ENCODE results near the gene ZNF652. TPM values are rescaled to one million over a fixed set of nuclear protein-coding genes. Genes with fewer than 3 reads are reported as not detected.
A peak's percentile ranks its signal among the peaks of the same experiment; 100 is the strongest.
"Not testable (repeated sequence)": the region's sequence is repeated elsewhere in the genome, so short reads cannot be mapped to it uniquely, and the experiment has no call there.

The ZNF652 gene
- total and polyA plus RNA-seq, 4 donors, result 7.5 to 52.8 (median 26.7) TPM

- H3K27ac ChIP-seq (ENCODE audit: low read depth in 1 of 2, low read length in 2 of 2); H3K27me3 ChIP-seq (ENCODE audit: control insufficient read depth in 1 of 2, insufficient read depth in 2 of 2, low read length in 1 of 2); ATAC-seq (ENCODE audit: low FRiP score); DNase-seq; H3K4me1 ChIP-seq (ENCODE audit: control insufficient read depth in 1 of 2, insufficient read depth in 2 of 2, low read length in 2 of 2); H3K9me3 ChIP-seq (ENCODE audit: control insufficient read depth, low read length); intact Hi-C loops (cut with DNase I); H3K4me3 ChIP-seq (ENCODE audit: low read length in 2 of 2); H3K36me3 ChIP-seq (ENCODE audit: control insufficient read depth in 1 of 2, insufficient read depth in 2 of 2, low read length in 1 of 2): not testable (repeated sequence)
- WGBS, 2 donors, result 87 to 97% methylated on average over 24 of the region's 24 CpGs
Measured at GRCh38 chr17:49286261-49286973, 75.6 kb downstream of the ZNF652 start.

DNA sequence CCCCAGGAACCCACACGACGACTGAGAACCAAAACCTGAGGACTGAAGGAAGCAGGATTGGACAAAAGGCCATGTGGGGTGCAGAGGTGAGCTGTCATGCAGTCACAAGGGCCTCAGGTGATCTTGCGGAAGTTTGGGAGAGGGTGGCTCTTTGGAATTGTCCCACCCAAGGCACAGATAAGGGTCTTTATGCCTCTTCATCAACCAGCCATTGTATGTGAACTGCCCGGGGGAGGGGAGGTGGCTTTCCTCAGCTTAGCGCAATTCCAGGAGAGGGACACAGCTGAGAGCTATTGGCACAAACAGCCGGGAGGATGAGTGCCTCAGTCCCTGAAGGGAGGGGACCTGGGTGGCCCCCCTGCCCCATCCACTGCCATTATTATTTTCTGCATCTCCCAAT lies 76.3 kb downstream of the ZNF652 start:
- intact Hi-C loops (cut with DNase I), result no loop called here
- H3K4me3 ChIP-seq (ENCODE audit: low read length in 2 of 2), result no peak overlapping the region
- H3K27me3 ChIP-seq (ENCODE audit: control insufficient read depth in 1 of 2, insufficient read depth in 2 of 2, low read length in 1 of 2), result no peaks in the 10 kb centered on the region
- H3K36me3 ChIP-seq (ENCODE audit: control insufficient read depth in 1 of 2, insufficient read depth in 2 of 2, low read length in 1 of 2), result peaks cover 0 to 2% of the 10 kb centered on the region in 2 donors
- no peaks in the 10 kb centered on the region for H3K4me1 ChIP-seq (ENCODE audit: control insufficient read depth in 1 of 2, insufficient read depth in 2 of 2, low read length in 2 of 2)
- WGBS, 2 donors, result 81 to 82% methylated on average over 6 of the region's 6 CpGs
- DNase-seq (no peak), ATAC-seq (ENCODE audit: low FRiP score) (no peak)
- H3K27ac ChIP-seq (ENCODE audit: low read depth in 1 of 2, low read length in 2 of 2), result no peak overlapping the region
- no peaks in the 10 kb centered on the region for H3K9me3 ChIP-seq (ENCODE audit: control insufficient read depth, low read length)

GRCh38 chr17:49280918-49281317 lies 81.1 kb downstream of the ZNF652 start:
- H3K27me3 ChIP-seq (ENCODE audit: control insufficient read depth in 1 of 2, insufficient read depth in 2 of 2, low read length in 1 of 2), result no peaks in the 10 kb centered on the region
- no peak overlapping the region for H3K4me3 ChIP-seq (ENCODE audit: low read length in 2 of 2)
- DNase-seq (no peak), ATAC-seq (ENCODE audit: low FRiP score) (no peak)
- 73 to 97% methylated on average over 4 of the region's 4 CpGs for WGBS, 2 donors
- no peaks in the 10 kb centered on the region for H3K36me3 ChIP-seq (ENCODE audit: control insufficient read depth in 1 of 2, insufficient read depth in 2 of 2, low read length in 1 of 2)
- H3K9me3 ChIP-seq (ENCODE audit: control insufficient read depth, low read length), result no peaks in the 10 kb centered on the region
- H3K4me1 ChIP-seq (ENCODE audit: control insufficient read depth in 1 of 2, insufficient read depth in 2 of 2, low read length in 2 of 2), result no peaks in the 10 kb centered on the region
- intact Hi-C loops (cut with DNase I), result no loop called here
- H3K27ac ChIP-seq (ENCODE audit: low read depth in 1 of 2, low read length in 2 of 2), result no peak overlapping the region

DNA sequence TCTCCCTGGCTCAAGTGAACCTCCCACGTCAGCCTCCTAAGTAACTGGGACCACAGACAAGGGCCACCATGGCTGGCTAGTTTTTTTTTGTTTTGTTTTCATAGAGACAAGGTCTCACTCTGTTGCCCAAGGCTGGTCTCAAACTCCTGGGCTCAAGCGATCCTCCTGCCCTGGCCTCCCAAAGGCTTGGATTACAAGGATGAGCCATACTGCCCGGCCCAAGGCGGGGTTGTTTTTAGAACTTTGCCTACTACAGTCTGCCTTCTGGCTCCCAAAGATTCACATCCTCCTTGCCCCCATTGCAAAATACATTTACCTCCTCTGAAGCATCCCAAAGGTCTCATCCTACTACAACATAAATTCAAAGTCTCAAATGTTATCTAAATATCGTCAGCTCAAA lies 82.0 kb downstream of the ZNF652 start:
- H3K27ac ChIP-seq (ENCODE audit: low read depth in 1 of 2, low read length in 2 of 2), result no peak overlapping the region
- intact Hi-C loops (cut with DNase I), result no loop called here
- H3K4me1 ChIP-seq (ENCODE audit: control insufficient read depth in 1 of 2, insufficient read depth in 2 of 2, low read length in 2 of 2), result no peaks in the 10 kb centered on the region
- no peaks in the 10 kb centered on the region for H3K36me3 ChIP-seq (ENCODE audit: control insufficient read depth in 1 of 2, insufficient read depth in 2 of 2, low read length in 1 of 2)
- WGBS, 2 donors, result 93 to 95% methylated on average over 4 to 5 of the region's 5 CpGs
- H3K27me3 ChIP-seq (ENCODE audit: control insufficient read depth in 1 of 2, insufficient read depth in 2 of 2, low read length in 1 of 2), result no peaks in the 10 kb centered on the region
- no peak overlapping the region for H3K4me3 ChIP-seq (ENCODE audit: low read length in 2 of 2)
- DNase-seq, result no peak
- H3K9me3 ChIP-seq (ENCODE audit: control insufficient read depth, low read length), result no peaks in the 10 kb centered on the region
- ATAC-seq (ENCODE audit: low FRiP score), result no peak

DNA sequence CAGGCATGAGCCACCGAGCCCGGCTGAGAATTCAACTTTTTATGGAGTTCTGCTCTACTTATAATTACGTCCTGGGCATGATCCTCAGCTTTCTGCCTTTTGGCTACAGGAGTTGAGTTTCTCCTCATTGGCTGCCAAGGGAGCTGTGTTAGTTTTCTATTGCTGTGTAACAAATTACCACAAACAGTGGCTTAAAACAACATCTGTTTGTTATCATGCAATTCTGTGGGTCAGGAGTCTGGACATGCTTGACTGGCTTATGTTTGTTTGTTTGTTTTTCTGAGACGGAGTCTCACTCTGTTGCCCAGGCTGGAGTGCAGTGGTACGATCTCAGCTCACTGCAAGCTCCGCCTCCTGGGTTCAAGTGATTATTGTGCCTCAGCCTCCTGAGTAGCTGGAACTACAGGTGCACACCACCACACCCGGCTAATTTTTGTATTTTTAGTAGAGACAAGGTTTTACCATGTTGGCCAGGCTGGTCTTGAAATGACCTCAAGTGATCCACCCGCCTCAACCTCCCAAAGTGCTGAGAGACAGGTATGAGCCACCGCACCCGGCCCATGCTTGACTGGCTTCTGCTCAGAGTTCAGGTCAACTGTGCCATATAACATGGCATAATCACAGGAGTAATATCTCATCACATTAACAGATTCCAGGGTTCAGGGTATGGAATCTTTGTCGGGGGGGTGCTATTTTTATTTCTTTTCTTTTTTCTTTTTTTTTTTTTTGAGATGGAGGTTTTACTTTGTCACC lies 82.6 kb downstream of the ZNF652 start:
- H3K27me3 ChIP-seq (ENCODE audit: control insufficient read depth in 1 of 2, insufficient read depth in 2 of 2, low read length in 1 of 2); H3K4me1 ChIP-seq (ENCODE audit: control insufficient read depth in 1 of 2, insufficient read depth in 2 of 2, low read length in 2 of 2); H3K36me3 ChIP-seq (ENCODE audit: control insufficient read depth in 1 of 2, insufficient read depth in 2 of 2, low read length in 1 of 2); intact Hi-C loops (cut with DNase I); H3K4me3 ChIP-seq (ENCODE audit: low read length in 2 of 2); DNase-seq; ATAC-seq (ENCODE audit: low FRiP score); H3K27ac ChIP-seq (ENCODE audit: low read depth in 1 of 2, low read length in 2 of 2); H3K9me3 ChIP-seq (ENCODE audit: control insufficient read depth, low read length): not testable (repeated sequence)
- 81 to 85% methylated on average over 11 of the region's 11 CpGs for WGBS, 2 donors

DNA sequence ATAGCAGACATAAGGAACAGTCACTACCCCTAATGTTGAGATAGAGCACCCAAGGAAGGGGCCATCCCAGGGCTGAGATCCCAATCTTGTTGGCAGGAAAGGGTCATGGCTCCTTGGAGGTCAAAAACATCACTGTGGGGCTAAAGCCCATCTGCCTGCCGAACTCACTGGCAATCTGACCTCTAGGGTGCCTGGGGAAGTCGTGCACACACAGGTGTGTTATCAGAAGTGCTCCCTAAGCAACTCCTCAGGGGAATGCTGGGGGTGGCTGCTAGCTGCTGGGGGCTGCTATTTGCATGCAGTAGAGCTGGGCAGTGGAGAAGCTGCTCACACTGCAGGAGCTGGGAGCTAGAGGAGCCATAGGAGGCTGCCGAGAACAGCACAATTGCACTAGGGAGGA lies 84.0 kb downstream of the ZNF652 start:
- ATAC-seq (ENCODE audit: low FRiP score) (no peak), DNase-seq (no peak)
- Histone ChIP-seq H3K9me3 (ENCODE audit: control insufficient read depth, low read length) (no peaks in the 10 kb centered on the region), H3K36me3 (ENCODE audit: control insufficient read depth in 1 of 2, insufficient read depth in 2 of 2, low read length in 1 of 2) (no peaks in the 10 kb centered on the region), H3K27me3 (ENCODE audit: control insufficient read depth in 1 of 2, insufficient read depth in 2 of 2, low read length in 1 of 2) (no peaks in the 10 kb centered on the region), H3K4me3 (ENCODE audit: low read length in 2 of 2) (no peak overlapping the region), H3K27ac (ENCODE audit: low read depth in 1 of 2, low read length in 2 of 2) (no peak overlapping the region), H3K4me1 (ENCODE audit: control insufficient read depth in 1 of 2, insufficient read depth in 2 of 2, low read length in 2 of 2) (no peaks in the 10 kb centered on the region)
- intact Hi-C loops (cut with DNase I), result no loop called here
- 48 to 52% methylated on average over 3 of the region's 3 CpGs for WGBS, 2 donors

- Histone ChIP-seq H3K36me3 (ENCODE audit: control insufficient read depth in 1 of 2, insufficient read depth in 2 of 2, low read length in 1 of 2) (no peaks in the 10 kb centered on the region), H3K27ac (ENCODE audit: low read depth in 1 of 2, low read length in 2 of 2) (no peak overlapping the region), H3K4me3 (ENCODE audit: low read length in 2 of 2) (no peak overlapping the region), H3K4me1 (ENCODE audit: control insufficient read depth in 1 of 2, insufficient read depth in 2 of 2, low read length in 2 of 2) (no peaks in the 10 kb centered on the region), H3K9me3 (ENCODE audit: control insufficient read depth, low read length) (no peaks in the 10 kb centered on the region), H3K27me3 (ENCODE audit: control insufficient read depth in 1 of 2, insufficient read depth in 2 of 2, low read length in 1 of 2) (no peaks in the 10 kb centered on the region)
- 92 to 93% methylated on average over 13 of the region's 13 CpGs for WGBS, 2 donors
- ATAC-seq (ENCODE audit: low FRiP score) (no peak), DNase-seq (no peak)
- intact Hi-C loops (cut with DNase I), result no loop called here
Measured at GRCh38 chr17:49277638-49278037, 84.4 kb downstream of the ZNF652 start.

- ATAC-seq (ENCODE audit: low FRiP score); H3K27me3 ChIP-seq (ENCODE audit: control insufficient read depth in 1 of 2, insufficient read depth in 2 of 2, low read length in 1 of 2); H3K9me3 ChIP-seq (ENCODE audit: control insufficient read depth, low read length); H3K36me3 ChIP-seq (ENCODE audit: control insufficient read depth in 1 of 2, insufficient read depth in 2 of 2, low read length in 1 of 2); H3K4me1 ChIP-seq (ENCODE audit: control insufficient read depth in 1 of 2, insufficient read depth in 2 of 2, low read length in 2 of 2); H3K4me3 ChIP-seq (ENCODE audit: low read length in 2 of 2); intact Hi-C loops (cut with DNase I); H3K27ac ChIP-seq (ENCODE audit: low read depth in 1 of 2, low read length in 2 of 2); DNase-seq: not testable (repeated sequence)
- WGBS, 2 donors, result 95 to 97% methylated on average over 12 of the region's 12 CpGs
Measured at GRCh38 chr17:49275981-49276380, 86.1 kb downstream of the ZNF652 start.

DNA sequence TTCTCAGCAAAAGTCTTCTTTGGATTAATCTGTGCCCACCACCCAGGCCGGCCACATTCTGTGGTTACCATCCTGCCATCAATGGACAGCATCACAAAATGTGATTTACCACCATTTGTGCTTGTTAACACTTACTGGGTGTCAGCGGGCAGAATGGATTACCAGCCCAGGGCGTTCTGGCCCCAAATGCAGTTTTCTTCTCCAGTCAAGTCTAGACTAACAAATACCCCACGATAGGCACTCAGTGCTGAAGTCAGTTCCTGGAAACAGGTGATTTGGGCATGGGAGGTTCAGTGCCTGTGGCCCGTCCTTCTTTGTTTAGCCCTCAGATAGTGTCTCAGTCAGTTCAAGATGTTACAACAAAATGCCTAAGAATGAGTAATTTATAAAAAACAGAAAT lies 92.7 kb downstream of the ZNF652 start:
- H3K27ac ChIP-seq (ENCODE audit: low read depth in 1 of 2, low read length in 2 of 2), result no peak overlapping the region
- DNase-seq, result peak in 1 of 2 donors; percentile 30
- no peaks in the 10 kb centered on the region for H3K36me3 ChIP-seq (ENCODE audit: control insufficient read depth in 1 of 2, insufficient read depth in 2 of 2, low read length in 1 of 2)
- H3K4me3 ChIP-seq (ENCODE audit: low read length in 2 of 2), result no peak overlapping the region
- H3K27me3 ChIP-seq (ENCODE audit: control insufficient read depth in 1 of 2, insufficient read depth in 2 of 2, low read length in 1 of 2), result no peaks in the 10 kb centered on the region
- 60 to 68% methylated on average over 5 of the region's 5 CpGs for WGBS, 2 donors
- intact Hi-C loops (cut with DNase I), result no loop called here
- H3K9me3 ChIP-seq (ENCODE audit: control insufficient read depth, low read length), result no peaks in the 10 kb centered on the region
- ATAC-seq (ENCODE audit: low FRiP score), result no peak
- no peaks in the 10 kb centered on the region for H3K4me1 ChIP-seq (ENCODE audit: control insufficient read depth in 1 of 2, insufficient read depth in 2 of 2, low read length in 2 of 2)

Data from aorta (tissue), 5 donors.